T-helper 2 cell treated with Interferon-gamma antibody and Interleukin-4, amounts not matched to agents 5 μg/mL and 100 μg/mL, for 36 hours (primary cell): ENCODE results near the gene BRD4.

ENCODE experiments used
- DNase-seq: peaks from one replicate; pipeline ENCODE4 v3.0.0; 2021; ENCODE audit warnings: low spot score
- H3K27ac Mint-ChIP-seq: one replicate; pipeline ENCODE4 v1.8.0; 2021; ENCODE audit warnings: mild to moderate bottlenecking, mixed read lengths
- H3K27me3 Mint-ChIP-seq: one replicate; pipeline ENCODE4 v1.8.0; 2021; ENCODE audit warnings: low read depth, mixed read lengths
- H3K36me3 Mint-ChIP-seq: one replicate; pipeline ENCODE4 v1.8.0; 2021; ENCODE audit warnings: low read depth, mixed read lengths
- H3K4me1 Mint-ChIP-seq: one replicate; pipeline ENCODE4 v1.8.0; 2021; ENCODE audit warnings: low read depth, mixed read lengths
- H3K4me3 Mint-ChIP-seq: one replicate; pipeline ENCODE4 v1.8.0; 2022; ENCODE audit warnings: mild to moderate bottlenecking, moderate library complexity, mixed read lengths
- H3K9me3 Mint-ChIP-seq: one replicate; pipeline ENCODE4 v1.8.0; 2021; ENCODE audit warnings: mixed read lengths

BRD4 gene

DNA sequence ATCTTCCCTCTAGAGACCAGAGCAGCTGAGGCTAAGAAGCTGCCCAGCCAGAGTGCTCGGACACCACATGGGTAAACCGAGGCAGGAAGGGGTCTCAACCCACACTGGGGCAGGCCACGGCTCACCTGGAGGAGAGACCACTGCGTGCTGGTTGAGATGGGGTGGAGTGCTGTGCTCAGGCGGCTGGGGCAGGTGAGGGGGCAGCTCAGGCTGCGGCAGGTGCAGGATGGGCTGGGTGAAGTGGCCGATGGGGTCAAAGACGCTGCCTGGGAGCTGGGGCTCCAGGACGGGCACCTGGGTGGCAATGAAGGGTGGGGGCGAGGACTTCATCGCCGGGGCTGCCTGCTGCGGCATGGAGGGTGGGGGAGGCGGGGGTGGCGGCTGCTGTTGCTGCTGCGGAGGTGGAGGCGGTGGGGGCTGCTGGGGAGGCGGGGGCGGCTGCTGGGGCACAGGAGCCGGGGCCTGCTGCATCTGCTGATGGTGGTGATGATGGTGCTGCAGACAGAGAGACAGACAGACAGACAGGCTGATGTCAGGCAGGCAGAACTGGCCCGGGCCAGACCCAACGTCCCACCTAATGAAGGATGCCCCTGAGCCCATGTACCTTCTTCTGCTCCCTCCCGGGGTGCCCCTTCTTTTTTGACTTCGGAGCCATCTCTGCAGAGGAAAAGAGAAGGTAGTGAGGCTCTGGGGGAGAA is 88.1 kb downstream of the BRD4 start:
- no peak overlapping the region for H3K4me3 Mint-ChIP-seq
- H3K27ac Mint-ChIP-seq, result no peak overlapping the region
- no peaks in the 10 kb centered on the region for H3K9me3 Mint-ChIP-seq
- H3K4me1 Mint-ChIP-seq, result no peaks in the 10 kb centered on the region
- DNase-seq, result no peak
- H3K27me3 Mint-ChIP-seq, result no peaks in the 10 kb centered on the region
- H3K36me3 Mint-ChIP-seq, result peaks cover 37% of the 10 kb centered on the region

DNA sequence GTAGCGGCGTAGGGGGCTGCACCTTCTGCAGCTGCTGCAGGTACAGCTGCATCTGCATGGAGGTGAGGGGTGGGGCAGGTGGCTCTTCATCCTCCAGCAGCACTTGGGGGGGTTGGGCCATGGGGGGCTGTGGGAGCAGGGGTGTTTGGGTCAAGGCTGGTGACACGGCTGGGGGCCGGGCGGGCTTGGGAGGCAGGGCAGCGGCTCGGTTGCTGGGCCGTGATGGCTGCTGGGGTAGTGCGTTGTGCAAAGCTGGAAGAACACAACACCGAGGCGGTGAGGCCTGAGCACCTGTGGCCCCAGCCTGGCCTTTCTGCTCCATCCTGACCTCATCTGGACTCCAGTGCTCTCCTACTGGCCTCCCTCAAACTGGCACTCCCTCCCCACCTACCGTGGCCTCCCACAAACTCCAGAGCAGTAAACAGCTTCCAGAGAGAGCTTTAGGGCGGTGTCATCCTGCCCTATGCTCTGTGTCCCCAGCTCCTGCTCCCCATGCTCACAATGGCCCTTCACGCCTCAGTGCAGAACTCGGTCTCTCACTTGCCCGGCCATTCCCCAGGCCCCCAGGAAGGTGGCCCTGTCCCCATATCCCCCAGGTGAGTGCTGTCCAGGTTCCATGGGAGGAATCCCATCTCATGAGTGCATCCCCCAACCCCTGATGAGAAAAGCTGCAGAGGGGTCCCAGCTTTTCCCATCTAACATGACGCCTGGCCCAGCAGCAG is 88.9 kb downstream of the BRD4 start:
- no peak overlapping the region for H3K4me3 Mint-ChIP-seq
- no peak for DNase-seq
- no peaks in the 10 kb centered on the region for H3K9me3 Mint-ChIP-seq
- peaks cover 34% of the 10 kb centered on the region for H3K36me3 Mint-ChIP-seq
- H3K27ac Mint-ChIP-seq, result no peak overlapping the region
- H3K27me3 Mint-ChIP-seq, result no peaks in the 10 kb centered on the region
- no peaks in the 10 kb centered on the region for H3K4me1 Mint-ChIP-seq

DNA sequence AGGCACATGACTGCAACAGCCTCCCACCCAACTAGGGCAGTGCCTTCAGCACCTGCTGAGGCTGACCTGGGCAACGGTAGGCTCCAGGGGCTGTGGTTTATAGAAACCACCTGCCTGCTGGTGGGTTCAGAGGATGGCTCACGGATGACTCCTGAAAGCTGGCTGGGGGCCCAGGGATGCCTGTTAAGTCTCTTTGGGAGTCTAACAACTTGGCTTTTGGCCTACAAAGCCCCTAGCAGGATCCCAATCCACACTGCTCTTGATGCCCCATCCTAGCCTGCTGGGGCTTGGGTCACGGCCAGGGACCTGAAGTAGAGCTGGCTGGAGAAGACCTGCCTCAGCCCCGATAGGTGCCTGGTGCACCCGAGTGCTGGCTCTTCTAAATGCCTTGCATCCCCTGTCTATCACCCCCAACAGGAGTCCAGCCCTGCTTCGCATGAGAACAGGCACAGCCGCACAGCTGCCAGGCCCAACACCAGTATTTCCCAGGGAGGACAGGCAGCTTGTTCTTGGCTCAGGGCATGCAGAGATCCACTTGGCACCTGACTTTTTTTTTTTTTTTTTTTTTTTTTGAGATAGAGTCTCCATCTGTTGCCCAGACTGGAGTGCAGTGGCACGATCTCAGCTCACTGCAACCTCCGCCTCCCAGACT is 91.0 kb downstream of the BRD4 start:
- DNase-seq, result no peak
- no peaks in the 10 kb centered on the region for H3K4me1 Mint-ChIP-seq
- no peak overlapping the region for H3K4me3 Mint-ChIP-seq
- H3K27me3 Mint-ChIP-seq, result no peaks in the 10 kb centered on the region
- H3K27ac Mint-ChIP-seq, result no peak overlapping the region
- H3K36me3 Mint-ChIP-seq, result peaks cover 35% of the 10 kb centered on the region
- no peaks in the 10 kb centered on the region for H3K9me3 Mint-ChIP-seq

DNA sequence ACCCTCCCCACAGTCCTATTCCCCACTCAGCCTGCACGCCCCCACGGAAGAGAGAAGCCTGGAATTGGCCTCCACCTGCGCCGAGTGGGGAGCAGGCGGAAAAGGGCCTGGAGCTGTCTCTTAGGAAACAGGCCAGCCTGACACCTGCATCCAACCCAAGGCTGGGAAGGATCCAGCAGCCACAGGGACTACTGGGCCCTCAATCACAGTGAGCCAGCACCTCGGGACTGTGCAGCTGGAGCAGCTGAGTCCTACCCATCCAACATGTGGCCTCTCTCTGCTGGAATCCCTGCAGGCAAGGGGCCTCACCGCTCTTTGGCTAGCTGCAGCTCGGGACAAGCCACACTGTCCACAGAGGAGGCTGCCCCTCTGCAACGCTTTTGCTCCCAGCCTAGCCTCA is 91.8 kb downstream of the BRD4 start:
- H3K9me3 Mint-ChIP-seq, result no peaks in the 10 kb centered on the region
- H3K4me1 Mint-ChIP-seq, result no peaks in the 10 kb centered on the region
- DNase-seq, result no peak
- H3K36me3 Mint-ChIP-seq, result peaks cover 36% of the 10 kb centered on the region
- H3K4me3 Mint-ChIP-seq, result no peak overlapping the region
- H3K27ac Mint-ChIP-seq, result no peak overlapping the region
- H3K27me3 Mint-ChIP-seq, result no peaks in the 10 kb centered on the region

DNA sequence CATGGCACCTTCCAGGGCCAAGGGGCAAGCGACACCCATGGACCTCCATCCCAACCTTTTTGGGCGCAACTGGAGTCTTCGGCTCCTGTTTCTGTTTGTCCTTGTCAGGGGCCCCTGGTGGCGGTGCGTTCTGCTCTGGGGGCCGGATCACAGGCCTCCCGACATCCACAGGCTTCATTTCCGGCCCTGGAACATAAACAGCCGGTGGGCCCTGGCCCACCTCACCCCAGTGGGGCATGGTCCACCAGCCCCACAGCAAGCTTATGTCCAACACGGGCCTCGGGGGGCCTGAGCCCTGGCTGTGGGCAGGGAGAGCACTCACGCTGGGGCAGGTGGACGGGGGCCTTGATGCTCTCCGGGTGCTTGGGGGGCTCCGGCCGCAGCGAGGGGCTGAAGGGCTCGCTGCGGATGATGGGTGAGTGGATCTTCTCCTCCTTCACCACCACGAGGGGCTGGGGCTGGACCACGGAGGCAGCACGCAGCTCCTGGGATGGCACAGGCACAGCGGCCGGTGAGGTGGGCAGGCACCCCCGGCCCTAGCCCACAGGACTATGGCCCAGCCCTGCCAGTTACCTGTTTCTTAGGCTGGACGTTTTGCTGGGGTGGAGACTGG is 92.9 kb downstream of the BRD4 start:
- Mint-ChIP-seq H3K27me3 (peaks cover 3% of the 10 kb centered on the region), H3K36me3 (peaks cover 33% of the 10 kb centered on the region), H3K4me1 (no peaks in the 10 kb centered on the region), H3K4me3 (no peak overlapping the region), H3K27ac (no peak overlapping the region), H3K9me3 (no peaks in the 10 kb centered on the region)
- DNase-seq, result no peak

DNA sequence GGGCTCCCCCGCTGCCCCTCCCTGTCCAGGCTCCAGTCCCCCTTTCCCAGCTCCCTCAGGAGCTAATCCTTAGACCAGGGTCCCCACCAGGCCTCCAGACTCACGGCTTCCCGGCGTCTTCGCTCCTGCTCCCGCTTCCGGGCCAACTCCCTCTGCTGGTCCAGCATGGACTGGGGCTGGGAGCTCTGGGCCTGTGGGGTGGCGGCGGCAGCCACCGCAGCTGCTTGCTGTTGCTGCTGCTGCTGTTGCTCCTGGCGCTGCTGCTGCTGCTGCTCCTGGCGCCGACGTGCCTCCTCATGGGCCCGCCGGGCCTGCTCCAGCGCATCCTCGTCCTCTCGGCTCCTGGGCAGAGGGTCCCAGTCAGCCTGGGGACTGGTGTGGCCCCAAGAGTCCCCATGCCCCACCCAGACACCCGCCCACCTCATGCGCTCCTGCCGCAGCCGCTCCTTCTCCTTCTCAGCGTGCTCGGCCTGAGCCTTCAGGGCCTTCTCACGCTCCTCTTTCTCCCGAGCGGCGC is 93.6 kb downstream of the BRD4 start:
- H3K4me1 Mint-ChIP-seq, result no peaks in the 10 kb centered on the region
- no peak overlapping the region for H3K27ac Mint-ChIP-seq
- peaks cover 28% of the 10 kb centered on the region for H3K36me3 Mint-ChIP-seq
- H3K4me3 Mint-ChIP-seq, result no peak overlapping the region
- no peaks in the 10 kb centered on the region for H3K9me3 Mint-ChIP-seq
- DNase-seq, result no peak
- peaks cover 8% of the 10 kb centered on the region for H3K27me3 Mint-ChIP-seq

DNA sequence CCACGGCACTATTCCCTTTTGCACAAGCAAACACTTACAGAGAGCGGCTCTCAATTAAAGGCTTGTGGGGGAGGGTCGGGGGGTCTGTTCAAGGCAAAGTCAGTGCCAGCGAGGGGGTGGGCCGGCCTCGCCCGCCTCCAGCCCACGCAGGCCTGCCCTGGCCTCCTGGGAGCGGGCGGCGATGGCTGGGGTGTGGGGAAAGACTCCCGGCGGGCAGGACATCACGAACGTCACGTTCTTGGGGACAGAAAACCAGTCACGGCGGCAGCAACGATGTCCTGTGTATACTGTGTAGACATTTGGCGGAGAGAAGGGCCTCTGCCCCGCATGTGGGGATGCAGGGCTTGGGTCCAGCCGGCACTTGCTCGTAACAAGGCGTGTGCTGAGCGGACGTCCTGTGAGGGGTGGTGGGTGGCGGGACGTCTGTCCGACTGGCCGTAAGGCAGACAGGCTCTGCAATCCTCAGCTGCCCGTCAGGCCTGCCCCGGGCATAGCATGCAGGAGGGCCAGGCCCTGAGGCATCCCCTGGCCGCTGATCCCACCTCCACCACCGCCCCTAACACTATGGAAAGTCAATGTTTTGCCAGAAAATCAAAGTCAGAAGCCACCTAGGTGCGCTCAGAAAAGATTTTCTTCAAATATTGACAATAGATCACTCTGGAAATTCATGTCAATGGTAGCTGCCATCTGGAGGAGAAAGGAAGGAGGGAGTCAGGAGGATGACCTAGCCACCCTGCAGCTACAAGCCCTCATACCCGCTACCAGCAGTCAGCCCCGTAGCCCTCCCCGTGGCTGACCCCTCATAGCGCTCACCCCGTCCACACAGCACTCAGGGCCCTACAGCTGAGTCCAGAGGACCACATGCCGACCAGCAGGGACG is 94.3 kb downstream of the BRD4 start:
- Mint-ChIP-seq H3K4me1 (no peaks in the 10 kb centered on the region), H3K27ac (no peak overlapping the region), H3K4me3 (no peak overlapping the region), H3K9me3 (no peaks in the 10 kb centered on the region), H3K27me3 (peaks cover 12% of the 10 kb centered on the region), H3K36me3 (peaks cover 25% of the 10 kb centered on the region)
- DNase-seq, result no peak

DNA sequence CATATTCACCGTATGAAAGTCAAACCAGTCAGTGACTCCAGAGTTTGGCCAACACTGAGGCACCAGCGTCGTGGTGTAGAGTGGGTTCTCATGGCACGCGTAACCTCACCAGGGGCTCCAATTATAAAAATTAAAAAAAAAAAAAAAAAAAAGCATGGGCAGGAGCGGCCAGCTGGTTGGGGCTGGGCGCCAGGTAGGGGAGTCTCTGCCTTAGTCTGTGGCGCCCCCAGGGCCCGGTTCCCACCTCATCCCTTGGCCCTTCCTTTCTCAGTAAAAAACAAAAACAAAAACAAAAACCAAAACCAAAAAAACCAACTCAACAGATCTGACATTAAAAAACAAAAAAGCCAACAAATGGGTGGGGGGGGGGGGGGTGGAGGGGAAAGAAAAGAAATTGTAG is 95.5 kb downstream of the BRD4 start:
- Mint-ChIP-seq H3K36me3 (peaks cover 23% of the 10 kb centered on the region), H3K4me1 (no peaks in the 10 kb centered on the region), H3K4me3 (no peak overlapping the region), H3K27ac (no peak overlapping the region), H3K27me3 (peaks cover 21% of the 10 kb centered on the region), H3K9me3 (no peaks in the 10 kb centered on the region)
- no peak for DNase-seq

DNA sequence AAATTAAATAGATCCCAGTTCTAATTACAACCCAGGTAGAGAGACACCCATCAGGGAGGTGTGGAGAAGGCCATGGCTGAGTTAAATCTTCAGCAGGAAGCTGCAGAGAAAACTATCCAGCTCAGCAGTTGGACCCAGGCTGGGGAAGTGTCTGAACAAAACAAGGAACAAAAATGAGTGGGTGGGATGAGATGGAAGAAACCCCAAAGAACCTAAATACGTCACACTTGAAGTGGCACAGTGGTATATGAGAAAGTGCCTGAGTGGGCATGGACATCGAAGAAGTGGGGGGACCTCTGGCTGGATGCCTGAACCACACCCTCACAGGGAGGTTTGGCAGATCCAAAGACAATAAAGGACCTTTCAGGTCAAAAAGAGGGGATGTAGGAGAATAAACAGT is 96.6 kb downstream of the BRD4 start:
- no peaks in the 10 kb centered on the region for H3K9me3 Mint-ChIP-seq
- no peak overlapping the region for H3K4me3 Mint-ChIP-seq
- no peak overlapping the region for H3K27ac Mint-ChIP-seq
- peaks cover 30% of the 10 kb centered on the region for H3K27me3 Mint-ChIP-seq
- no peak for DNase-seq
- H3K4me1 Mint-ChIP-seq, result no peaks in the 10 kb centered on the region
- H3K36me3 Mint-ChIP-seq, result peaks cover 23% of the 10 kb centered on the region

DNA sequence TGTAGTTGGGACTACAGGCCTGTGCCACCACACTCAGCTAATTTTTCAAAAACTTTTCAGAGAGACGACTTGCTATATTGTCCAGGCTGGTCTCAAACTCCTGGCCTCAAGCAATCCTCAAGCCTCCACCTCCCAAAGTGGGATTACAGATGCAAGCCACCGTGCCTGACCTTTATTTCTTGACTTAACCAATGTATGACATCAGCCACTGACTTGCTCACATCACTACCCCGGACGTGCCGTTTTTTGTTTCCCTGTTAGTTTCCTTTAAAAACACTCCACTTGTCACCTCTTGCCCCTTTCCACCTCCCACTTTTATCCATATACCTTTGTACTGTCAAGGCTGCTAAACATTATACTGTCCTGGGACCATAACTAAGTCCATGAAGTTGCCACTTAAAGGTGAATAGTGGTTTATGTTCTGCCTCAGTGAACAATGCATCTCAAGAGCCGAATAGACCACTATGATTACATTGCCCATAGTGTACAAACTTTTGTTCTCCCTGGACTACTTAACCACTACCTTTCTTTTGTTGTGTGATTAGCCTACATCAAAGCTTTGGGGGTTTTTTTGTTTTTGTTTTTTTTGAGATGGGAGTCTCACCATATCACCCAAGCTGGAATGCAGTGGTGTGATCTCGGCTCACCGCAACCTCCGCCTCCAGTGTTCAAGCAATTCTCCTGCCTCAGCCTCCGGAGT is 97.8 kb downstream of the BRD4 start:
- H3K4me1 Mint-ChIP-seq, result no peaks in the 10 kb centered on the region
- H3K36me3 Mint-ChIP-seq, result peaks cover 20% of the 10 kb centered on the region
- no peak overlapping the region for H3K27ac Mint-ChIP-seq
- H3K27me3 Mint-ChIP-seq, result peaks cover 35% of the 10 kb centered on the region
- no peak overlapping the region for H3K4me3 Mint-ChIP-seq
- no peak for DNase-seq
- no peaks in the 10 kb centered on the region for H3K9me3 Mint-ChIP-seq

DNA sequence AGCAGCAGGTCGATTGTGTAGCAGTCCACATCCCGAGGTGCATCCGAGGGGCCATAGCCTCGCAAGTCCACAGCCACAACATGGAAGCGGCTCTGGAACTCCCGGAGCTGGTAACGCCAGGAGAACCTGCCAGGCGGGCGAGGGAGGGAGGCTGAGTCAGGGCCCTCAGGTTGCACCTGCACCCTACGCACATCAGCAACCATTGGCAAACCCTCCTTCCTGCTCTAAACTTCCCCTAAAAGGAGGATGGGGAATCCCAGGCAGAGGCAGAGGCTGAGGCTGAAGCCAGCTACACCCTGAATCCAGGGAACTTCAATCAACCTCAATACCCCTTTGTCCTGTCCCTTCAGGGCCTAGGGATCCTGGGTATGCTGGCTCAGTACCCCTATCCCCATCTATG is 101.1 kb downstream of the BRD4 start:
- H3K4me1 Mint-ChIP-seq, result no peaks in the 10 kb centered on the region

DNA sequence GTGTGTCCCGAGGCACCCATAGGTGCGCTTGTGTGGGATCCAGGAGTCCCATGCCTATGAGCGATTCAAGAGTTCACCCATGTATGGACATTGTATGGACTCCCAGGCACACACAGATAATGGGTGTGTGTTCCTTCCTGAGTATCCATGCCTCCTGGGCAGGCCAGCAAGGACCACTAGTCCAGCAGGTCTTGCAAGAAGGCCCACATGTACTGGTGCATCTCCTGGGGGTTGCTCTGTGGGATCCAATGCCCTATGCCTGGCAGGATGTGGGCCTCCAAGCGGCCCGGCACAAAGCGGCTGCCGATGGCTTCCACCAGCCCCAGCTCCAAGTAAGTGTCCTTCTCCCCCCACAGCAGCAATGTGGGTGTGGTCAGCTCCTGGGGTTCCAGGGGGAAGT is 105.1 kb downstream of the BRD4 start:
- Mint-ChIP-seq H3K27ac (no peak overlapping the region), H3K9me3 (no peaks in the 10 kb centered on the region), H3K36me3 (no peaks in the 10 kb centered on the region), H3K27me3 (peaks cover 33% of the 10 kb centered on the region), H3K4me3 (no peak overlapping the region), H3K4me1 (peaks cover 8% of the 10 kb centered on the region)
- no peak for DNase-seq

More for the DNA sequence above, 101.1 kb downstream of the BRD4 start:
- Mint-ChIP-seq H3K27me3 (peaks cover 35% of the 10 kb centered on the region), H3K4me3 (no peak overlapping the region), H3K36me3 (peaks cover 11% of the 10 kb centered on the region), H3K27ac (no peak overlapping the region), H3K9me3 (no peaks in the 10 kb centered on the region)
- DNase-seq, result no peak

DNA sequence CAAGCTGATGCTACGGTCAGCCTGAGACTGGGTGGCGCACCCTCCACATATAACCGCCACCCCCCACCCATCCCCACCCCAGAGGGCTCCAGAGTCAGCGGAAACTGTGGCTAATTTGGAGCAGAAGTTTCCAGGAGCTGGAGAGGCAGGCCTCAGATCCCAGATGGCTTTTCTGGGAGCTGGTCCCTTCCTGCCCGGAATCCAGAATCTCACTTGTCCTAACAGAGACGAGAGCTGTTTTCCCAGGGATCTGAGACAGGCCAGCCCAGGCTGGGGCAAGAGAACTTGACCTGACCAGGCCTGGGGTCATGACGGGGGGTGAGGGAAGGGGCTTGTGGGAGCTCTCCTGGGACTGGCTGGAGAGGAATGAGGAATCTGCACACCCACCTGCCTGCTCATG is 106.6 kb downstream of the BRD4 start:
- peaks cover 26% of the 10 kb centered on the region for H3K27me3 Mint-ChIP-seq

More for the DNA sequence above, 106.6 kb downstream of the BRD4 start:
- no peaks in the 10 kb centered on the region for H3K36me3 Mint-ChIP-seq
- peaks cover 8% of the 10 kb centered on the region for H3K4me1 Mint-ChIP-seq
- no peak overlapping the region for H3K27ac Mint-ChIP-seq
- no peak overlapping the region for H3K4me3 Mint-ChIP-seq
- no peaks in the 10 kb centered on the region for H3K9me3 Mint-ChIP-seq
- no peak for DNase-seq
